Thoracic aorta endothelial cell (primary cell): Measurements from ENCODE around the gene PQBP1. TPM values are rescaled to one million over a fixed set of nuclear protein-coding genes. Genes with fewer than 3 reads are reported as not detected.

Experiments
- total RNA-seq: library from RNA; depleted of rRNA; stranded (reverse); fragments of >200 nt; gene quantifications from 2 replicates; pipeline ENCODE4 v1.2.3, GENCODE V29; 2012

PQBP1 gene, protein sequence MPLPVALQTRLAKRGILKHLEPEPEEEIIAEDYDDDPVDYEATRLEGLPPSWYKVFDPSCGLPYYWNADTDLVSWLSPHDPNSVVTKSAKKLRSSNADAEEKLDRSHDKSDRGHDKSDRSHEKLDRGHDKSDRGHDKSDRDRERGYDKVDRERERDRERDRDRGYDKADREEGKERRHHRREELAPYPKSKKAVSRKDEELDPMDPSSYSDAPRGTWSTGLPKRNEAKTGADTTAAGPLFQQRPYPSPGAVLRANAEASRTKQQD
- total RNA-seq, result 46.6 and 49.9 TPM in 2 replicates

DNA sequence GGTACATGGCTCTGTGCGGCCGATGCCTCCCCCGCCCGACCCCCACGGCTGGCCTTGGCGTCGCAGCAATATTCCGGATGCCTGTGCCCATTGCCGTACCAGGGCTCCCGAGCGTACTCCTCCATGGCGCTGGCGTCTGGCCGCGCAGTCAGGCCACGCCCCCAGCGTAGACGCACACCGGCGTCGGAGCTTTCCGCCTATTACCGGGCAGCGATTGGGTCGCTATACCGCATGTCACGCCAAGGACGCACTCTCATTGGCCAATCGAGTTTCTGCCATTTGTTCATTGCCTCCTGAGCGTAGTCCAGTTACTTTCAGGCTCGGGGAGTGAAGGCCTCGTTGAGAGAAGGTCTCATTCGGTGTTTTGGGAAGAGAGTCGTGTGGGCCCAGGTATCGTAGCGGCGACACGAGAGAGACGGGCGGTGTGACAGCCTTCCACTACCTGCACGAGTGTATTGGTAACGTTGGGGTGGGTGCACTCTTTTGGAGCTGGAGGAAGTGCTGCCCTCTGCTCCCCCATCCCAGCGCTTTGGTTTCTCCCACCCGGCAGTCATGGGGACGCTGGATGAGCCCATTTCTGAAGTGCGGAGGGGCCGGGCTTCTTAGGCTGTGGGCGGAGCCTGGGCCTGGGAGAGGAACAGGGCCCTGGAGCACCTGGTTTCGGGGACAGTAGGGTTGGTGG lies at the start of gene PQBP1, which contains the start of gene TIMM17B:
TSS of gene PQBP1 (plus strand) at position 306 of the 682 bp plus-strand sequence. CDS start 580 bp downstream, outside the sequence.
TSS of gene TIMM17B (minus strand) at position 144 of the 682 bp plus-strand sequence. CDS start at position 125, 19 bp downstream.

GRCh38 chrX:48911412-48912182 lies 13.9 kb downstream of the PQBP1 start, which contains the start of gene SLC35A2:
Gene SLC35A2 (minus strand): TSS chrX:48911646. CDS start chrX:48911636, 10 bp downstream.

DNA sequence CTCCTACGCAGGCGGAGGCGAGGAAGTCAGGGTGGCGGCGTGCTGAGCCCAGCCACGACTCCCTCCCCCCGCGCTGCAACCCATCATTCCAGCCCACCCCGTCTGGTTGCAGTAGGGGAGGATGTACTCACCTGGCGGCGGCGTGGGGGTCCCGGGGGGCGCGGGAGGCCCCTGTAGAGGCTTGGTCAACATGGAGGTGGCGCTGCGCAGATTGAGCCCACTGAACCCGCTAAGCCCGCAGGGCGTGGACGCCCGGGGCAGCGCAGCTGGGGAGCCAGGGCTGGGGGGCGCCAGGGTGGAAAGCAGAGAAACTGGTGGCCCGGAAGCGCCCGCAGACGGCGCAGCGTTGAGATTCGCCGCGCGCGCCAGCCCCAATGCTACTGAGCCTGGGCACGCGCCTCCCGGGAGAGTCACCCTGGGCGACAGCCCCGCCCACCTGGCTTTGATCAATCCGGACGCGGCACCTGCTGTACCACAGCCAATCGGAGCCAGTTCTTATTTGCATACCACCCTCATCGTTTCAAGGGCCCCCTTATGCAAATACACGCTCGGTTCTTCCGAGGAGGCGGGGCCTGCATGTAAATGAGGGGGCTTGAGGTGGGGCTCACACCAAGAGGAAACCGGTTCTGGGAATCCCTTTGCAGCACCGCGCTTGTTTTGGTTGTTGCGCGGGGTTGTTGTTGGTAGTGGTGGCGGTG lies 21.1 kb downstream of the PQBP1 start, which contains the start of gene PIM2:
TSS of gene PIM2 (minus strand) at position 382 of the 698 bp plus-strand sequence. CDS start at position 192, 190 bp downstream.

Other genes starting within 250 kb of the PQBP1 start
- gene WAS, start 214.1 kb upstream of the PQBP1 start, total RNA-seq, result 0.07 TPM in 1 of 2 replicates, not detected in the other
- 11.0 and 15.8 TPM in 2 replicates for gene SUV39H1, start 201.2 kb upstream of the PQBP1 start, total RNA-seq
- not detected in 2 replicates for gene GLOD5, start 136.2 kb upstream of the PQBP1 start, total RNA-seq
- not detected in 2 replicates for gene GATA1, start 111.3 kb upstream of the PQBP1 start, total RNA-seq
- 20.6 and 28.7 TPM in 2 replicates for gene HDAC6, start 95.9 kb upstream of the PQBP1 start, total RNA-seq
- gene ERAS, start 71.4 kb upstream of the PQBP1 start, total RNA-seq, result not detected in 2 replicates
- not detected in 2 replicates for gene PCSK1N, start 62.3 kb upstream of the PQBP1 start, total RNA-seq
- 16.8 and 19.9 TPM in 2 replicates for gene TIMM17B, start 162 bp upstream of the PQBP1 start, total RNA-seq
- gene SLC35A2, start 13.7 kb downstream of the PQBP1 start, total RNA-seq, result 13.0 and 14.1 TPM in 2 replicates
- 5.6 and 7.4 TPM in 2 replicates for gene PIM2, start 21.1 kb downstream of the PQBP1 start, total RNA-seq
- gene OTUD5, start 59.7 kb downstream of the PQBP1 start, total RNA-seq, result 25.0 and 27.6 TPM in 2 replicates
- gene KCND1, start 73.9 kb downstream of the PQBP1 start, total RNA-seq, result 0.13 and 0.36 TPM in 2 replicates
- 17.4 and 21.1 TPM in 2 replicates for gene GRIPAP1, start 104.3 kb downstream of the PQBP1 start, total RNA-seq
- gene TFE3, start 145.4 kb downstream of the PQBP1 start, total RNA-seq, result 25.9 and 36.5 TPM in 2 replicates
- gene CCDC120, start 161.1 kb downstream of the PQBP1 start, total RNA-seq, result 1.1 and 1.2 TPM in 2 replicates
- 7.8 and 12.3 TPM in 2 replicates for gene PRAF2, start 176.1 kb downstream of the PQBP1 start, total RNA-seq
- gene WDR45, start 182.0 kb downstream of the PQBP1 start, total RNA-seq, result 25.5 and 25.7 TPM in 2 replicates
- gene GPKOW, start 225.8 kb downstream of the PQBP1 start, total RNA-seq, result 17.8 and 19.5 TPM in 2 replicates